Measurements from ENCODE around the gene PKIB.

Gene PKIB

DNA sequence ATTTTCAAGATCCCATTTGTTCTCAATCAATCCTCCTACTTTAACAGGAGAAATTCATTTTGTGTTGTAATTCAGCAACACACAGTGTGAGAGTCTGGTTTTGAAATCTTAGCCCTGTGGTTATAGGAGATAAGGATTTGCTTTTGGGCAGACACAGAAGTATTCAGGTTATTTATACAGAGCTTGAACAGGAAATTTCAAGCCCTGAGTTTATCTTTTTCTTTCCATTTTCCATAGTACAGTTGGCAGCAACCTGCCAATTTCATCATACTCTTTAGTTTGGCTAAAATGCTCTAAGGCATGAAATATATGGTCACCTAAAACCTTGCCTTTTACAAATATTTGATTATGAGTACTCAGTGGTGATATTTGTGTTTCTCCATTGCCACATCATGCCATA, 41.4 kb downstream of the PKIB start:
- no peak for TF ChIP-seq RAD21 (IDR thresholded peaks at IDR 0.05; ENCODE audit: low read depth)
- TF ChIP-seq EGR1 (IDR thresholded peaks at IDR 0.05): no peak
- no peak for TF ChIP-seq CEBPB (IDR thresholded peaks at IDR 0.05)
- TF ChIP-seq, protein P1, sequence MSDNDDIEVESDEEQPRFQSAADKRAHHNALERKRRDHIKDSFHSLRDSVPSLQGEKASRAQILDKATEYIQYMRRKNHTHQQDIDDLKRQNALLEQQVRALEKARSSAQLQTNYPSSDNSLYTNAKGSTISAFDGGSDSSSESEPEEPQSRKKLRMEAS (IDR thresholded peaks at IDR 0.05): no peak
- TF ChIP-seq YY1 (IDR thresholded peaks at IDR 0.05; ENCODE audit: low read depth): no peak
- no peak for TF ChIP-seq CREB1 (IDR thresholded peaks at IDR 0.05; ENCODE audit: low read depth)
- TF ChIP-seq USF1 (IDR thresholded peaks at IDR 0.05): no peak
- no peak for TF ChIP-seq TEAD4 (IDR thresholded peaks at IDR 0.05)
- no peak for TF ChIP-seq TAF1 (IDR thresholded peaks at IDR 0.05; ENCODE audit: low read depth)
- TF ChIP-seq ZBTB7A (IDR thresholded peaks at IDR 0.05; ENCODE audit: low read depth): no peak
- no peak for TF ChIP-seq NFIC (IDR thresholded peaks at IDR 0.05)
- TF ChIP-seq FOXM1 (IDR thresholded peaks at IDR 0.05; ENCODE audit: borderline replicate concordance, low read depth): no peak
- no peak for TF ChIP-seq REST (IDR thresholded peaks at IDR 0.05; ENCODE audit: low read depth)
- TF ChIP-seq EP300 (IDR thresholded peaks at IDR 0.05; ENCODE audit: borderline replicate concordance): no peak
- TF ChIP-seq TCF12 (IDR thresholded peaks at IDR 0.05; ENCODE audit: low read depth): no peak

GRCh38 chr6:122652431-122652830, 42.2 kb downstream of the PKIB start:
- no peak for TF ChIP-seq EGR1 (IDR thresholded peaks at IDR 0.05)
- no peak for TF ChIP-seq TAF1 (IDR thresholded peaks at IDR 0.05; ENCODE audit: low read depth)
- TF ChIP-seq EP300 (IDR thresholded peaks at IDR 0.05; ENCODE audit: borderline replicate concordance): no peak
- TF ChIP-seq USF1 (IDR thresholded peaks at IDR 0.05): no peak
- TF ChIP-seq REST (IDR thresholded peaks at IDR 0.05; ENCODE audit: low read depth): no peak
- no peak for TF ChIP-seq FOXM1 (IDR thresholded peaks at IDR 0.05; ENCODE audit: borderline replicate concordance, low read depth)
- no peak for TF ChIP-seq TEAD4 (IDR thresholded peaks at IDR 0.05)
- TF ChIP-seq TCF12 (IDR thresholded peaks at IDR 0.05; ENCODE audit: low read depth): no peak
- no peak for TF ChIP-seq RAD21 (IDR thresholded peaks at IDR 0.05; ENCODE audit: low read depth)

GRCh38 chr6:122653094-122653493, 42.9 kb downstream of the PKIB start:
- no peak for TF ChIP-seq CEBPB (IDR thresholded peaks at IDR 0.05)
- TF ChIP-seq REST (IDR thresholded peaks at IDR 0.05; ENCODE audit: low read depth): no peak

GRCh38 chr6:122654012-122654411, 43.8 kb downstream of the PKIB start:
- TF ChIP-seq, protein P1 (IDR thresholded peaks at IDR 0.05): no peak
- TF ChIP-seq EGR1 (IDR thresholded peaks at IDR 0.05): no peak
- TF ChIP-seq EP300 (IDR thresholded peaks at IDR 0.05; ENCODE audit: borderline replicate concordance): no peak
- no peak for TF ChIP-seq RAD21 (IDR thresholded peaks at IDR 0.05; ENCODE audit: low read depth)
- no peak for TF ChIP-seq CEBPB (IDR thresholded peaks at IDR 0.05)
- no peak for TF ChIP-seq TAF1 (IDR thresholded peaks at IDR 0.05; ENCODE audit: low read depth)

DNA sequence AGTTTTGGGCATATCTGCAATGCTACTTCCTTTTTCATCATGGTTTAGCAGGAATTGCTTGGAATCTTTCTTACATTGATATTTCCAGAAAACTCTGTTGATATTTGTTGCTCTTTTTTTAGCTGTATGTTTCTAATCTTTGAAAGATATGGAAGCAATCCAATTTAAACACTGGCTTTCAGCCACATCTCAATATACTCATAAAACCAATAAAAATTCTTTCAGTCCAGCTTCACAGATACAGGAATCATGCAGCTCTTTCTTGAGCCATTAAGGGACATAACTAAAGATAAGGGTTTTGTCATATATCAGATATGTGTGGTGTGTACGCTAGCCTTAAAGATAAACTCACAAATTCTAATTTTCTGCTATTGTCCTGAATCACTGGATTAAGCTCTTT, 47.4 kb downstream of the PKIB start:
- TF ChIP-seq YY1 (IDR thresholded peaks at IDR 0.05; ENCODE audit: low read depth): no peak
- TF ChIP-seq, protein P1 (IDR thresholded peaks at IDR 0.05): no peak
- TF ChIP-seq TCF12 (IDR thresholded peaks at IDR 0.05; ENCODE audit: low read depth): no peak
- TF ChIP-seq TAF1 (IDR thresholded peaks at IDR 0.05; ENCODE audit: low read depth): no peak
- TF ChIP-seq EGR1 (IDR thresholded peaks at IDR 0.05): no peak
- TF ChIP-seq TEAD4 (IDR thresholded peaks at IDR 0.05): no peak
- TF ChIP-seq CEBPB (IDR thresholded peaks at IDR 0.05): no peak
- no peak for TF ChIP-seq FOXM1 (IDR thresholded peaks at IDR 0.05; ENCODE audit: borderline replicate concordance, low read depth)
- no peak for TF ChIP-seq ZBTB7A (IDR thresholded peaks at IDR 0.05; ENCODE audit: low read depth)
- no peak for TF ChIP-seq USF1 (IDR thresholded peaks at IDR 0.05)
- no peak for TF ChIP-seq EP300 (IDR thresholded peaks at IDR 0.05; ENCODE audit: borderline replicate concordance)
- no peak for TF ChIP-seq NFIC (IDR thresholded peaks at IDR 0.05)
- no peak for TF ChIP-seq REST (IDR thresholded peaks at IDR 0.05; ENCODE audit: low read depth)
- no peak for TF ChIP-seq RAD21 (IDR thresholded peaks at IDR 0.05; ENCODE audit: low read depth)
- TF ChIP-seq CREB1 (IDR thresholded peaks at IDR 0.05; ENCODE audit: low read depth): no peak

Measured in Ishikawa (cell line).